ENCODE measurements around the gene SLC8A1. TPM values are rescaled to one million over a fixed set of nuclear protein-coding genes. Genes with fewer than 3 reads are reported as not detected.

The SLC8A1 gene
- polyA plus RNA-seq, 4 donors: 66.4 to 109 (median 72.6) TPM

- DNase-seq (ENCODE audit: low read depth in 4 of 4, low spot score in 3 of 4): no peak
Observed at GRCh38 chr2:40283111-40283909, 168.6 kb downstream of the SLC8A1 start.

- DNase-seq (ENCODE audit: low read depth in 4 of 4, low spot score in 3 of 4): no peak
Observed at GRCh38 chr2:40282428-40282827, 169.5 kb downstream of the SLC8A1 start.

- no peak for DNase-seq (ENCODE audit: low read depth in 4 of 4, low spot score in 3 of 4)
Observed at GRCh38 chr2:40281021-40281940, 170.6 kb downstream of the SLC8A1 start.

GRCh38 chr2:40279482-40279881, 172.4 kb downstream of the SLC8A1 start:
- no peak for DNase-seq (ENCODE audit: low read depth in 4 of 4, low spot score in 3 of 4)

GRCh38 chr2:40279001-40279400, 172.9 kb downstream of the SLC8A1 start:
- no peak for DNase-seq (ENCODE audit: low read depth in 4 of 4, low spot score in 3 of 4)

- DNase-seq (ENCODE audit: low read depth in 4 of 4, low spot score in 3 of 4): no peak
Observed at GRCh38 chr2:40276076-40276475, 175.8 kb downstream of the SLC8A1 start.

- DNase-seq (ENCODE audit: low read depth in 4 of 4, low spot score in 3 of 4): no peak
Observed at GRCh38 chr2:40274270-40274669, 177.6 kb downstream of the SLC8A1 start.

- no peak for DNase-seq (ENCODE audit: low read depth in 4 of 4, low spot score in 3 of 4)
Observed at GRCh38 chr2:40273734-40274182, 178.1 kb downstream of the SLC8A1 start.

- peak in 3 of 4 donors; percentile 42 to 80 (median 66) for DNase-seq (ENCODE audit: low read depth in 4 of 4, low spot score in 3 of 4)
Observed at GRCh38 chr2:40271094-40271493, 180.8 kb downstream of the SLC8A1 start.

GRCh38 chr2:40270372-40270771, 181.5 kb downstream of the SLC8A1 start:
- no peak for DNase-seq (ENCODE audit: low read depth in 4 of 4, low spot score in 3 of 4)

- no peak for DNase-seq (ENCODE audit: low read depth in 4 of 4, low spot score in 3 of 4)
Observed at GRCh38 chr2:40268566-40268965, 183.3 kb downstream of the SLC8A1 start.

- no peak for DNase-seq (ENCODE audit: low read depth in 4 of 4, low spot score in 3 of 4)
Observed at GRCh38 chr2:40266201-40266600, 185.7 kb downstream of the SLC8A1 start.

- DNase-seq (ENCODE audit: low read depth in 4 of 4, low spot score in 3 of 4): no peak
Observed at GRCh38 chr2:40265602-40266001, 186.3 kb downstream of the SLC8A1 start.

GRCh38 chr2:40261042-40261441, 190.8 kb downstream of the SLC8A1 start:
- no peak for DNase-seq (ENCODE audit: low read depth in 4 of 4, low spot score in 3 of 4)

- no peak for DNase-seq (ENCODE audit: low read depth in 4 of 4, low spot score in 3 of 4)
Observed at GRCh38 chr2:40260437-40260836, 191.5 kb downstream of the SLC8A1 start.

- DNase-seq (ENCODE audit: low read depth in 4 of 4, low spot score in 3 of 4): no peak
Observed at GRCh38 chr2:40259900-40260299, 192.0 kb downstream of the SLC8A1 start.

GRCh38 chr2:40258135-40258457, 193.8 kb downstream of the SLC8A1 start:
- DNase-seq (ENCODE audit: low read depth in 4 of 4, low spot score in 3 of 4): no peak

- no peak for DNase-seq (ENCODE audit: low read depth in 4 of 4, low spot score in 3 of 4)
Observed at GRCh38 chr2:40257340-40258134, 194.4 kb downstream of the SLC8A1 start.

GRCh38 chr2:40256649-40257048, 195.2 kb downstream of the SLC8A1 start:
- no peak for DNase-seq (ENCODE audit: low read depth in 4 of 4, low spot score in 3 of 4)

GRCh38 chr2:40256008-40256407, 195.9 kb downstream of the SLC8A1 start:
- no peak for DNase-seq (ENCODE audit: low read depth in 4 of 4, low spot score in 3 of 4)

GRCh38 chr2:40255103-40255502, 196.8 kb downstream of the SLC8A1 start:
- DNase-seq (ENCODE audit: low read depth in 4 of 4, low spot score in 3 of 4): no peak
